ENCODE results near the gene PCMTD2.
"Not testable (repeated sequence)": the region's sequence is repeated elsewhere in the genome, so short reads cannot be mapped to it uniquely, and the experiment has no call there.

Gene PCMTD2

GRCh38 chr20:64315381-64315780 is 59.8 kb downstream of the PCMTD2 start:
- not testable (repeated sequence) for DNase-seq

GRCh38 chr20:64315884-64316283 is 60.3 kb downstream of the PCMTD2 start:
- not testable (repeated sequence) for DNase-seq

GRCh38 chr20:64316415-64317083 is 61.0 kb downstream of the PCMTD2 start:
- DNase-seq, result not testable (repeated sequence)

- not testable (repeated sequence) for DNase-seq
These were observed 61.8 kb downstream of the PCMTD2 start for GRCh38 chr20:64317331-64317730.

GRCh38 chr20:64318056-64318455 is 62.5 kb downstream of the PCMTD2 start:
- DNase-seq, result not testable (repeated sequence)

- not testable (repeated sequence) for DNase-seq
These were observed 66.7 kb downstream of the PCMTD2 start for GRCh38 chr20:64322031-64322789.
